Stimulated activated CD8-positive, alpha-beta memory T cell treated with anti-CD3 and anti-CD28 coated beads, Interleukin-4, amount 100 ng/mL, for 24 hours (primary cell): ENCODE measurements around the gene SLC25A20.
"Not testable (repeated sequence)": the region's sequence is repeated elsewhere in the genome, so short reads cannot be mapped to it uniquely, and the experiment has no call there.

Experiments
- DNase-seq: peaks from one replicate; pipeline ENCODE4 v3.0.0-alpha.2; 2020; ENCODE audit warnings: low read depth

The SLC25A20 gene, protein sequence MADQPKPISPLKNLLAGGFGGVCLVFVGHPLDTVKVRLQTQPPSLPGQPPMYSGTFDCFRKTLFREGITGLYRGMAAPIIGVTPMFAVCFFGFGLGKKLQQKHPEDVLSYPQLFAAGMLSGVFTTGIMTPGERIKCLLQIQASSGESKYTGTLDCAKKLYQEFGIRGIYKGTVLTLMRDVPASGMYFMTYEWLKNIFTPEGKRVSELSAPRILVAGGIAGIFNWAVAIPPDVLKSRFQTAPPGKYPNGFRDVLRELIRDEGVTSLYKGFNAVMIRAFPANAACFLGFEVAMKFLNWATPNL

DNA sequence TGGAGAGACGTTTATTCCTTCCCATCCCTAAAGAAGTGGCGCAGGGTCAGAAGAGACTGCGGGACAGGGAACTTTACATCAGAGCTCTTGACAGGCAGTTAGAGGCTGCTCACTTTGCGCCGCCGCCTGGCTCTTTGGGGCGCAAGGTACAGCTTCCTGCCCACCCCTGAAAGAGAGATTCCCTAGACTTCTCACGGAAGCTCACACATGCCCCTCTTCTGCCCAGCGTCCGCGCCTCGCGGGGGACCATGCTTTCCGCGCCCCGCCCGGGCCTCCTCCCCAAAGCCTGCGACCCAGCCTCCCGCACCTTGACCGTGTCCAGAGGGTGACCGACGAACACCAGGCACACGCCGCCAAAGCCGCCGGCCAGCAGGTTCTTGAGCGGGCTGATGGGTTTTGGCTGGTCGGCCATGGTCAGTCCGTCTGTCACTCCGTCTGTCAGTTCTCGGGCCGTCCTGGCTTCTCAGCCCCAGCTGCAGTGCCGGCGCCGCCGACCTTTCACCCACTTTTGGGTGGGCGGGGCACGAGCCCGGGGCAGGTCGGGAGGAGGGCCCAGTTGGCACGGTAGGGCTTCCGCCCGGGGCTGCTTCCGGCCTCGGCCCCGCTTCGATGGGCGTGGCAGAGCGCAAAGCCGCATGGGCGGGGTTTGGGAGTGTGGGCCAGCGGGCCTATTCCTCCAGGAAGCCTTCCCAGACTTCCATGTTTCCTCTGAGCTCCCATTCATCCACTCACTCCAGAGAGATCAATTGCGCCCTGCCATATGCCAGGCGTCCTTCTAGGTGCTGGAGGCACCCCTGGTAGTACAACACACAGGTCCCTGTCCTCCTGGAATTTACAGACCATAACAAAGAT lies at the start of gene SLC25A20:
SLC25A20 (minus strand) TSS at position 500 of the 852 bp plus-strand sequence; CDS start at position 412, 88 bp downstream.
- DNase-seq, result peak; percentile 90

DNA sequence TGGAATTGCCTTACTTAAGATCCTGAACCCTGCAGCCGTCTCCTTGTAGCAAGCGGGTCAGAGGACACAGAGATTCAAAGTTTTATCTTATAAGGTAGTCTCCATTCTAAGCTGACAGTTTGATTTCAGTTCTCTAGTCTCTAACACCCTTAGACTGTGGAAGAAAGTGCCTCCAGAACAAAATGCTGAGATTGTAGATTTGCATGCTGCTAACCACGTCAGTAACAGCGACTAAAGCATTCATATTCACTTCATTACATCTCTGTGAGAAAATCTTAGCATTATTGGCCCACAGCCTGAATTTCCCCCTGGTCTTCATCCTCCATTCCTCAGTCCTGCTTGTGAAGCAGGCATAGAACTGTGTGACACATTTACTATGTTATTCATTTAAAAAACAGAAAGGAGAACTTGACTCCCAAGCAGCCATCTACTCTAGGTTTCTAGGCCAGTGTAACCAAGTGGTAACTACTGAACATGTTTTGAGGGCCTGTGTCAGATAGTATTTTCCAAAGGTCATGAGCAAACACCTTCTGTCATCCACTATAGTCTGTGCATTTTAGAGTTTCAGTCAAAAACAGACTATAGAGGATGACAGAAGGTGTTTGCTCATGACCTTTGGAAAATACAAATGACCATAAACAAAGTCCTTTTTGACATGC lies 47.3 kb upstream of the SLC25A20 start:
- DNase-seq, result no peak

DNA sequence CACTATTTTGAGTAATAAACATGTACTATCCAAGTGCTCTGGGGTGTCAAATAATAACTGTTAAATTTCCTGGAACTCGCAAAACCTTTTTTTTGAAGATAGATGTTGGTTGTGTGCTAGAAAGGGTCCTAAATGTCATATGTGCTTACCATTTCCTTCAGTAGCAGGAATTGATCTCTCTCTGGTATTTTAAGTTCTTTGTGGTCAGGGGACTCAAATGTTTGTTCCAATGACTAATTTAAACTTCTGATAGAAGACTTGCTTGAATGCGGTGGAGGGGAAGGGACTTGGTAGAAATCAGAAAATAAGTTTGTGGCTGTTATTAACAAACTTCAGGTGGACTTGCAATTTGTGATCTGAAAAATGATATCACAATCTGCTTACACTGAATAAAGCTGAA lies 46.8 kb upstream of the SLC25A20 start:
- no peak for DNase-seq

DNA sequence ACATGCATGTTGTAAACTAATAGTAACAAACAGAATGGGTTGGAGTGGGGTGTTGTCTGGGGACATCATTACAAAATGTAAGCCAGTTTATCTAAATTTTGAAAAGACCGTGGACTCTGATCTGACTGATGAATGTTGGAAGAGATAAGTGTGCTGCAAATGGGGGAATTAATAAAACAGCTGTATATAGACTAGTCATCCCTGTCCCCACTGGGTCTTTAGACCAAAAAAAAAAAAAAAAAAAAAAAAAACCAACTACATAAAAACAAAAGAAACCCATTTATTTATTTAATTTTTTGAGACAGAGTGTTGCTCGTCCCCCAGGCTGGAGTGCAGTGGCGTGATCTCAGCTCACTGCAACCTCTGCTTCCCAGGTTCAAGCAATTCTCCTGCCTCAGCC lies 40.0 kb upstream of the SLC25A20 start:
- DNase-seq, result no peak

DNA sequence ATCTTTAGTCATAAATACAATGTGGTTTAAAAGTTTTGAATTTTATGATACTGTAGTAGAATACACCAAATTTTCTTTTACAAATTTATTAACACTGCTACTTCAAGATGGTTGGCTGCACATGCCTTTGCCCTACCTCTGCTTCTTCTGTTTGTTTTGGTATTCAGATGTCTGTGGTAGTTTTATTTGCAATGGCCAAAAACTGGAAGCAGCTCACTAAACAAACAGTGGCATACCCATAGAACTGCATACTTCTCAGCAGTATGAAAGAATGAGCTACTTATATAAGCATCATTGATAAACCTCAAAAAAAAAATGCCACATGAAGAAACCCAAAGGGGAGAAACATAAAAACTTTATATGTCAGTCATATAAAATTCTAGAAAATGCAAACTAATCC lies 39.5 kb upstream of the SLC25A20 start:
- no peak for DNase-seq

DNA sequence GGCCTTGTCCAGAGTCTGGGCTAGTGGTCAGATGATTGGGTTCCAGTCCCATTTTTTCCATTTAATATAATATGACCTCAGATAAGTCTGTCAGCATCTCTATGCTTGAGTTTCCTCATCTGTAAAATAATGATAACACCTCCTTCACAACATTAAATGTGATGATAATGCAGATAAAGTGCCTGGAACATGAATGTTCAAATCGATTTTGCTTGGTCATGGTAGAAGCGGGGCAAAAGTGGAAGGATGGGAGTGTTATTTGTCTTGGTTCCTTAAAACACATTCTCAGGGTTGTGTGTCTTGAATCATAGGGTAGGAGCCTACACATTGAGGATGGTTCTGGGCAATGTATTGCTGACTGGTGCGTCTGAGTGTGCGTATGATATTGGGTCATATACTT lies 36.8 kb upstream of the SLC25A20 start:
- no peak for DNase-seq

DNA sequence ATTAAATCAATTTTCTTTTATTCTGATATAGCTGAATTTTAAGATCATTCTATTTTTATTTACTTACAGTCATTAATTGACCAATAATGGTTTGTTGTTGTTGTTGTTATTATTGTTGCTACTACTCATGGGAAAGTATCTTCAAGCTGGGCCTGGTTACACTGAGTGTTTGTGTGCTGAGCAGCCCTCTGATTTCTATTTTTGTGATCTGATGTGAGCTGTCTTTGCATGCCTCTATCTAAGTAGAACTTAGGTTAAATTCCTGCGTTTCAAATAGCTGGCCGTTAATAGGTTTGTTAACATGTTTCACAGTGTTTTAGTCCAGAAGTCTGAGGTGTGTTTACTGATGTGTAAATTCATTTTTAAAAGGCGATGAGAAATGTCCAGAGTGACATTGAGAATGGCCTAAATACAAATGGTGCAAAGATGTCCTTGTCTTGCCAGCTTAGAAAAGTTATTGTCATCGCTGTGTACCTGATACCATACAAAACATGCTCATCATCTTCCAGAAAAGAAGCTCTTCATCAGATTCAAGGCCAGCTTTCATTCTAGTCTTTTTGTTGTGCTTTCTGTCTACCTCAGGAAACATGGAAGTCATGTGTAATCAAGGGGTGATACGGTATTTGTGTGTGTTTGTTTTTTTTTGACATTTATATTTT lies 35.8 kb upstream of the SLC25A20 start:
- no peak for DNase-seq

DNA sequence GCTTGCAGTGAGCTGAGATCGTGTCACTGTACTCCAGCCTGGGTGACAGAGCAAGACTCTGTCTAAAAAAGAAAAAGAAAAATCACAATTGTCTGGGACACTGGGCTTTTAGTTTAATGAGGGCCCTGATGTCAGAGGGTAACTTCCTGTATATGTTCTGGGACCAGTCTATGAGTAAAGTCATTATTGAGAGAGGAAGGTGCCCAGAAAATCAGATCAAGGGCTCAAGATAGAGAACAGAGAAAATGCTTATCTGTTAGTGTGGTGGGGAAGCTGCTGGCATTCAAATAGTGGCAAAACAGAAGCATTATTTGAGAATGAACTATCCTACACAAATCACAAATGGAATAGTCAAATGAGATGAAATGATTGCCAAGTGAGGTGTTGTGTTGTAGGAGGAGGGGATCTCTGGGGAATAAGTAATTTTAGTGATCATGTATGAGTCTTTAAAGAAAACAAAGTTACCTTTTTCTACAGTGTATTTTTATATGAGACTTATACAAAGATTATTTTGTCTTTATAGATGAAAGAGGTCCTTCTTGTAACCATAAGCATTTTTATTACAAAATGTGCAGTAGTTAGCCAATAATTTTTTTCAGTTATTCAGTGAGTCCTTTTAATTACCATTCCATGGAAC lies 33.4 kb upstream of the SLC25A20 start:
- no peak for DNase-seq

DNA sequence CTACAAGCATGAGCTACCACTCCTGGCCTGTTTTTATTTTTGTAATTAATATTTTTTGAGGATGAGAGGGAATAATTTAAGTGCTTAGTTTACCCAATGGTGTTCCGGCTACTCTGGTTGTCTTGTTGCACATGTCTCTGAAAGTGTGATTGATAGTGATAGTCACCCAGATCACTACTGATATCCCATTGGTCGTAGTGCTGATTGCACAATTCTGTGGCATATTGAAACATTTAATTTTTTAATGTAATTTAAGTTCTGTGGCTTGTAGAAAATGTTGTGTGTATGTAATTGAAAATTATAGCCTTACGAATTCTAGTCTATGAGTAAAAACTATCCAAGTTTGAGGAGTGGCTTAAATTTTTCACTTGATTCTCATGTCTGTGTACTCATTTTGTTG lies 31.9 kb upstream of the SLC25A20 start:
- DNase-seq, result no peak

DNA sequence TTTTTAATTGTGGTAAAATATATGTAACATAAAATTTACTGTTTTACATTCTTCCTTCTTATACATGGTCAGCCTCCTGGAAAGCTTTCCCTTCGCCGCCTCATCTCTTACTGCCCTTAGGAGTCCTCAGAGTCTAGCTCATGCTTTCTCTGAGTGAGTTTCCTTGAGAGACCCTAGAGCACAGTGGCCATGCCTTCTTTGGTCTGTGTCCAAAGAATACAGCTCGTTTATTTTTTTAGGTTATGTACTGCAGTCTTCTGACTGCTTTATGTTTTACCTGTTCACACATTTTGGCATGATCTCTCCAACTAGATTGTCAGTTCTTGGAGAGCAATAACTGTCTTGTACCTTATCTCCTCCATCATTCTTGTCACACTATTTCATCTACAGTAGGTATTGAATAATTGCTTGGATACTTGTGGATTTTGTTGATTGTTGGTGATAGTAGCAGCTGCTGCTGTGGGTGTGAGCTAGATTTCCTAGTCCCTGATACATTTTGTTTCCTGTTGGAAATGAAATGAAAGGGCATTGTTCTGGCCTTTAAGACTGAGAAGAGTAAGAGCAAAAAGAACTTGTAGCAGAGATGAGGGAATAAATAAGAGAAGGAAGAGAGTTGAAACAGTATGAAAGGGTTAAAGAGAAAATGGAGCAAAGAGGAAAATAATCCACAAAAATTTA lies 30.8 kb upstream of the SLC25A20 start:
- DNase-seq, result no peak

DNA sequence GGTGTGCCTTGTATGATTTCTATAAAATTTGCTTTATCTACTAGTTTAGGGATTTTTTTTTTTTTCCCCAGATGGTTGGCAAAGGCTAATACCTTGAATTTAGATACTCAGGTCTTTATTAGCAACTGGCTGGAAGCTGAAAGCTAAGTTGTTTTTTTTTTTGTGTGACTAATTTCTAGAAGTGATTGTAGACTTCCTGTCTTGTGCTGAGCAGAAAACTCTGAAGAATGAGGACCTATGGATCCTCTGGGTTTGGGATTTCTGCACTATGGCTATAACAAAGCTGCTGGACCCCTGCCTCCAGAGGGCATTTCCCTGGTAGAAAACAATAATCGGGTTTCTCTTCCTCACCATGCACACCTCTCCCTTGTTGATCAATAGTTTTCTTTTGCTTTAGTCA lies 30.0 kb upstream of the SLC25A20 start:
- DNase-seq, result no peak

DNA sequence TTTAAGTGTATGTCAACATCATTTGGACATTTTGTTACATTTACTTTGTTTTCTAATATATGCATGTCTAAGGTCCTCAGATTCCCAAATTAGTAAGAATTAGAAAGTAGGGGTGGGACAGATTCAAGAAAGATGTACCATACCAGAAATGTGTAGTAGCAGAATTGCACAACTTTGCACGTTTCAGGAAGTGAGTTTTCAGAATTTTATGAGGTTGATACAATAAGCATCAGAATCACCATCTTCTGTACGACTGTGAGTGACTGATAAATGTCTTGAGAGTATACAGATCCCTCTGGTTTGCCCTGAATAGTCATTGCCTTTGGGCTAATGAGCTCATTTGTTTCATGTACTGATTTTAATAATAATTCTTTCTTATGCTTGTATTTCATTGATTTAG lies 29.2 kb upstream of the SLC25A20 start:
- no peak for DNase-seq

DNA sequence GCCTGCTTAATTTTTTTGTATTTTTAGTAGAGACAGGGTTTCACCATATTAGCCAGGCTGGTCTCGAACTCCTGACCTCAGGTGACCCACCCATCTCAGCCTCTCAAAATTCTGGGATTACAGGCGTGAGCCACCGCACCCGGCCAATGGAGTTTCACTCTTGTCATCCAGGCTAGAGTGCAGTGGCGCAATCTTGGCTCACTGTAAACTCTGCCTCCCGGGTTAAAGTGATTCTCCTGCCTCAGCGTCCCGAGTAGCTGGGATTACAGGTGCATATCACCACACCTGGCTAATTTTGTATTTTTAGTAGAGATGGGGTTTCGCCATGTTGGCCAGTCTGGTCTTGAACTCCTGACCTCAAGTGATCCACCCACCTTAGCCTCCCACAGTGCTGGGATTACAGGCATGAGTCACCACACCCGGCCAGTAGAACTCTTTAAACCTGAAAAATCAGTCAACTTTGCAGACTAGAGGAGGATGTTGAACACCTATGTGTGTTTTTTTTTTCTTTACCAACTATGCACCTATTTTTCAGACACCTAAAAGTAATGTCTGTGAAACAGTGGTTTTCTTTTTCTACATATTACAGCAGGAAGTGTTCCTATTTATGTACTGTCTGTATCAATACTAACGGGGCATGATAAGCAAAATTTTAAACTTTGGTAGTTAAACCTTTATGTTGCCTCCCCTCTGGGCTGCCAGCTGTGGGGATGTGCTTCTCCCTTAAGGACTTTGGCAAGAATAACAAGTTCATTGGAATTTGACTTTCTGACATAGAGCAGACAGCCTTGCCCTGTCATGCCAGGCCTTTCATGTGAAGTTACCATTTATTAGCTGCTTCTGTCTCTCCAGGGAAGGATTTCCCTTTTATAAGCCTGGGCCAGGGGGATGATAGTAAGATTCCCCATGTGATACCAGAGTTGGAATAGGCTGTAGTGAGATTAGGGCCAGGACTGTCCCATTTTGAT lies 28.0 kb upstream of the SLC25A20 start:
- no peak for DNase-seq

DNA sequence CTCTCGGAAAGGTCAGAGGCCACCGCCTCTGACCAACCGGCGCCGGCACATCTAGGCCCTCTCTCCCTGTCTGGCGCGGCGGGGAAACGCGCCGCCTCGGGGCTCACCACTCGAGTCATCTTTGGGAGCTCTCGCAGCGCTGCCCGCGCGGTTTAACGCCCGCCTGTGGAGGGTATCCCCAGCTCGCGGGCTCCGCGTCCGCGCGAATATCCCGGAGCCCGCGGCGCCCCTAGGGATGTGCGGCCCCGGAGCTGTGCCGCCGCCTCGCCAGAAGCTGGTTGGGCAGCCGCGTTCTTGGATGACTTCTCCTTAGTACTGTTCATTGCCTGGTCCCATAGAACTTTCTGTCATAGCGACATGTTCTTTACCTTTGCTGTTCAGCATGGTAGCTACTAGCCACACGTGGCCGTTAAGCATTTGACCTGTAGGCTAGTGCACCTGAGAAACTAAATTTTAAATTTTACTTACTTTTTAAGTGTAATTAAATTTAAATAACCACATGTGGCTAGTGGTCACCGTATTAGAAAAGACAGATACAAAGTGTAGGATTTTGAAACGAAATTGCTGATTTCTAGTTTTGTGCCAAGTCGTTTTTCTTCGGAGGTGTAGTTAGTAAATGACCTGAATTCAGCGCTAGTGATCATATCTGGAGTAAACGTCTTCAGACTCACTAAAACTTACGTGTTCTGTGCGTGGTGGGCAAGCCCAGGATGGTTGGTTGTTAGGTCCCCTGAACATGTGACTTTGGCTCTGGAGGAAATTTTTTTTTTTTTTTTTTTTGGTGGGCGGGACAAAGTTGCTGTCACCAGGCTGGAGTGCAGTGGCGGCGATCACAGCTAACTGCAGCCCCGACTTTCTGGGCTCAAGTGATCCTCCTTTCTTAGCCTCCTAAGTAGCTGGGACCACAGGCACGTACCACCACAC lies 20.8 kb upstream of the SLC25A20 start:
- DNase-seq, result peak; percentile 44

DNA sequence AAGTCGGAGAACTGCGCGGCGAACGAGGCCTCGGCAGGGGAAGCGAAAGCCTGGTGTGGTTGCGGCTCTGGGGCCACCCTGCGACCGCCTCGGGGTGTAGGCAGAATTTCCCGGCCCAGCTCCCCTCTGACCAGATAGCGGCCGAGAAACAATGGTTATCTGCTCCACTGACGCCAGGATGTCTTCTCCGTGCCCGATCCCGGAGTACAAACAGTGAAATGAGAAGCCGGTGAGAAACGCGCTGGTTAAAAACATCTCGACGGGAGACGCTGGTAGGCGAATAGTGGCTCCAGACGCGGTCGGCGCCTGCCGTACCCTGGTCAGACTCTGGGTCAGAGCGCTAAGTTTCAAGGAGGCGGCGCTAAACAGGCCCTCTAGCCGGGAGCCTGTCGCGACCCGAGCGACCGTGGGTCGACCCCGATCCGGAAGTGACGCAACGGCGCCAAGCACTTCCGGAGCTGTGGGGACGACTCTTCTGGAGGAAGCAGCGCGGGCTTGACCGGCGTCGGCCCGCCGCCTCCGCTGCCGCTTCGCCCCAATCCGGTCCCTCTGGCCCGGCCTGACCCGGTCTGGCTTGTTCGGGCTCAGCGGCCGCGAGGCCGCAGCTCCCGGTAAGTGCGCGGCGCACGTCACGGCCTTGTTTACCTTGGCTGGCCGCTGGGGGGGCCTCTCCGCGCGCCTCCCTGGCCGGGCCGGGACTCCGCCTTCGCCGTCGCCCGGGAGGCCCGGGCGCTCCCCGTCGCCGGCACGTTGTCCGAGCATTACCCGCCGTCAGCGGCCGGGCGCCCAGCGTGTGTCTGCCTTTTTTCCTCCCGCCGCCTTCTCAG lies 19.9 kb upstream of the SLC25A20 start, which contains the start of gene ARIH2:
ARIH2 (plus strand) TSS at position 455 of the 827 bp plus-strand sequence. CDS start 8,717 bp downstream, outside the sequence.
- peak; percentile 85 for DNase-seq

DNA sequence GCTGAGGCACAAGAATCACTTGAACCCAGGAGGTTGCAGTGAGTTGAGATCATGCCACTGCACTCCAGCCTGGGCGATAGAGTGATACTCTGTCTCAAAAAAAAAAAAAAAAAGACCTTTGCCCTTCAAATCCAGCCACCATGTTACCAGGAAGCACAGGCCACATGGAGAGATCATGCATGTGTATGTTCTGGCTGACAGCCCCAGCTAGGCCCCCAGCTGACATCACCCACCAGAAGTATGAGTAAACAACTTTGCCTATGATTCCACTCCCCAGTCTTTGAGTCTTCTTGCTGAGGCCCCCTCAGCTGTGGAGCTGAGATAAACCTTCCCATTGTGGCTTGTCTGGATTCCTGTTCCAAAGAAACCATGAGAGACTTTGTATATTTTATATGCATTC lies 16.6 kb upstream of the SLC25A20 start:
- DNase-seq, result no peak

DNA sequence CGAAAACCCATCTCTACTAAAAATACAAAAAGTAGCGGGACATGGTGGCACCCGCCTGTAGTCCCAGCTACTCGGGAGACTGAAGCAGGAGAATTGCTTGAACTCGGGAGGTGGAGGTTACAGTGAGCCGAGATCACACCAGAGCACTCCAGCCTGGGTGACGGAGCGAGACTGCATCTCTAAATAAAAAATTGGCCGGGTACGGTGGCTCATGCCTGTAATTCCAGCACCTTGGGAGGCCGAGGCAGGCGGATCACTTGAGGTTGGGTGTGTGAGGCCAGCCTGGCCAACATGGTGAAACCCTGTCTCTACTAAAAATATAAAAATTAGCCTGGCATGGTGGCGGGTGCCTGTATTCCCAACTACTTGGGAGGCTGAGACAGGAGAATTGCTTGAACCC lies 8.3 kb upstream of the SLC25A20 start:
- not testable (repeated sequence) for DNase-seq

DNA sequence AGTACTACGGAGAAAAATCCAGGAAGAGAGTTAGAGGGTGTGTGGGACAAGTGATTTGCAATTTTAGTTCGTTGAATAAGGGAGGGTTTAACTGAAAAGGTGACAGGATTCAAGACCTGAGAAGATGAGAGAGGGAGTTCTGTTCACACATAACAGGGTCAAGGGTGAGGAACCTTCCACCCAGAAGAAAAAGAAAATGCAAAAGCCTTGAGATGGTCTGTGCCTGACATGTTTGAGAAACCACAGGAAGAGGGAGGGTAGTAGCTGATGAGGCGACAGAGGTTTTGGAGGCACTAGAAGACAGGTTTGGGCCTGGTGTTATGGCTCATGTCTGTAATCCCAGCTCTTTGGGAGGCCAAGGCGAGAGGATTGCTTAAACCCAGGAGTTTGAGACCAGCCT lies 591 bp upstream of the SLC25A20 start:
- DNase-seq, result peak; percentile 1
